LHCN-M2 (cell line): ENCODE results near the gene HIVEP1. TPM values are rescaled to one million over a fixed set of nuclear protein-coding genes. Genes with fewer than 3 reads are reported as not detected.

Source experiments
- DNase-seq: peaks from one replicate; pipeline ENCODE4 v3.0.0-alpha.2; 2012; ENCODE audit warnings: low read depth
- total RNA-seq: library from RNA; depleted of rRNA; stranded (reverse); fragments of >200 nt; gene quantifications from 2 replicates; pipeline ENCODE4 v1.2.3, GENCODE V29; 2014

Gene HIVEP1
- total RNA-seq, 1 experiment from 2014 or later: 8.2 TPM

- DNase-seq: no peak
These were observed 103.4 kb downstream of the HIVEP1 start for GRCh38 chr6:12115492-12115891.

DNA sequence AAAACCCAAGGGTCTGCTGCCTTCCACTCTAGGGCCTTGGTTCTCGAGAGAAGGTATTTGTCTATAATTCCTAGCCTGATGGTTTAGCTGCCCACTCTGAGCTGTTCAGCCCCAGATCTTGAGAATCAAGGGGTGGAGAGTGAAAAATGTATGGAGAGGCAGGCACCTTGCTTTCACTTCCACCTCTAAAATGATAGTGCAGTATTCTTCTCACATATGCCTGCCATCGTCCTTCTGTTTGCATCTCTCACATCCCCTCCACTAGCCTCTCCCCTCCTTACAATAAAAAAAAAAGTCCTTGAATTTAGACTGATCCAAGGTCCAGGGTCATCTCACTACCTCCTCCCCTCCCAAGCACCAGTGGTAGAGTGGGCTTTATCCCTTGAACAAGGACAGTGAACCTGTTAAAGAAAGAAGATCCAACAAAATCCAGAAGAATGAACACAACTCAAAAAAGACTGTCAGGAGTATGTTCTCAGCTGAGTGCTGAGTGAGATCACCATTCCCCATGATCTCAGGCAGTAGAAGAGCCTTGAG lies 104.2 kb downstream of the HIVEP1 start:
- no peak for DNase-seq

- no peak for DNase-seq
These were observed 104.9 kb downstream of the HIVEP1 start for GRCh38 chr6:12116978-12117377.

DNA sequence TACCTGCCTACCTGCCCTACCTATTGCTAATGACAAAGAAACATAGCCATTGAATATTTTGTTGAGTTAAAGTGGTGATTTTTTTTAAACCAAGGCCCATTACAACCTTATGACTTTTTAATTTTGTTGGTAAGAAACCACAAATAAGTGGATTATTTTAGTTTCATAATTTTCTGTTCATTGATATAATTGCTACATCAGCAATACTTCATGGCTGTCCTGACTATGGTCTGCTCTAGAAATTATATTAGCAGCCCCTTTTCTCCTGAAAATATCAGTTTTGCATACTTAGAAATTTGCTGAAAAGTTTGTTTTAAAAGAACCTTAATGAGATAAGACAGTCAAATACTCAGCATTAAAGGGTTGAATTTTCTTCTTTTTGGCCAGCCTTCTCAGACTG lies 106.5 kb downstream of the HIVEP1 start:
- DNase-seq: no peak

DNA sequence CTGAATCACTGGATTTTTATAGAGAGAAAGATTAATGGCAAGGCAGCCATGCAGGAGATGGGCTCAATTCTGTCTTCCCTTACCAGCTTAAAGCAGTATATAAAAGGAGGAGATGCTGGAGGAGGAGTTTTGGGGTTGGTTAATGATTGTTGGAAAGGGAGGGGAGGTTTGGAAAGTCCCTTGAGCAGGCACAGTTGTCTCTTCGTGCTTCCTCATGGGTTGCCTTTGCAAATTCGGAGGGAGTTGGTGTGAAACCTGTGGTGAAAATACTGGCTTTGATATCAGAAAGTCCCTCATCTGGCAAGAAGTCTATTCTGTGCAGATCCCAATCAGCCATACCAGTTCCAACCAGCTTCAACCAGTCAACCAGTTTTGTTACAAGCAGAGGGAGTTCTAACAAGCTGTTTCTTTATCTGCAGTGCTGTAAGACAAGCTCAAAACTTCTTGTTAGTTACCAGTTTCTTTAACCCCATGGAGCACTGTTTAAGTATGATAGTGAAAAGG lies 107.0 kb downstream of the HIVEP1 start:
- DNase-seq: no peak

DNA sequence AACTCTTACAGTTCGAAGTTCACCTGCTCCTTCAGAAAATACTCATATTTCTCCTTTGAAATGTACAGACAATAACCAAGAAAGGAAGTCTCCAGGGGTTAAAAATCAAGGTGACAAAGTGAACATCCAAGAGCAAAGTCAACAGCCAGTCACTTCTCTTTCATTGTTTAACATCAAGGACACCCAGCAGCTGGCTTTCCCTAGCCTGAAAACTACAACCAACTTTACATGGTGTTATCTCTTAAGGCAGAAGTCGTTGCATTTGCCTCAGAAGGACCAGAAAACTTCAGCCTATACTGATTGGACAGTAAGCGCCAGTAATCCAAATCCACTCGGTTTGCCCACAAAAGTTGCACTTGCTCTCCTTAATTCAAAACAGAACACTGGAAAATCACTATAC lies 113.3 kb downstream of the HIVEP1 start:
- no peak for DNase-seq

GRCh38 chr6:12126051-12126450 lies 113.9 kb downstream of the HIVEP1 start:
- no peak for DNase-seq

GRCh38 chr6:12129523-12129922 lies 117.4 kb downstream of the HIVEP1 start:
- DNase-seq: no peak

GRCh38 chr6:12132351-12133222 lies 120.5 kb downstream of the HIVEP1 start:
- DNase-seq: no peak

GRCh38 chr6:12134581-12134980 lies 122.5 kb downstream of the HIVEP1 start:
- peak; percentile 68 for DNase-seq

- DNase-seq: no peak
These were observed 122.9 kb downstream of the HIVEP1 start for GRCh38 chr6:12134991-12135390.

DNA sequence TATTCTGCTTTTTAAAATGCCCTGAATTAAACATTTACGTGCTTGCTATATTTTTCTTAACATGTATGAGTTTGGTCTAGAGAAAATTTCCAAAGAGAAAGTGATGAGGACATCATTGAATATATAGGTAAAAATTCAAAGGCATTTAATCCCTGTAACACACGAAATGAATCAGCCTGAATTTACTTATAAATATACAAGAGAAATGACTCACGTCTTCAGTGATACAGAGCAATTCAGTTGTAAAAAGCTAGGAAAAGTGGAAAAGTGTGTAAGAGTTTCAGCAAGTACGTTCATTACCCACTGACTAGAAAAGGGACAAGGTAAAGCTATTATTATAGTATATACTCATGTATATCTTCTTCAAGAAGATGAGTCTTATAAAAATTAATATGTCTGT lies 124.8 kb downstream of the HIVEP1 start:
- DNase-seq: peak; percentile 22

DNA sequence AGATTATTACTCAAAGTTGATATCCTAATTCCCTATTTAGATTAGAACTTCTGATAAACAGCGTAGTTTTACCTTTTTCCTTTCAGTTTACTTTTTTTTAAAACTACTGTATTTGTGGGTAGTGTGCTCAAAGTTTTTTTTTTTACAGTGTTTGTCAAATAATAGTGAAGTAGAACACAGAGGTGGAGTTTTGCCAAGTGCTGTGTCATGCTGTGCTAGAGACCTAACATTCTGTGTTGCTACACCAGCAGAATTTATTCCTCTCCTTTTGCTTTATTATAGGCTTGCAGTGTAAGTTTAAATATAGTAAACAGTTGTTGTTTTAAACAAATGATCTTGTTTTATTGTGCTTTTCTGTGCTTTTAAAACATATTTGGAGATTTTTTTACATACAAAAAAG lies 125.4 kb downstream of the HIVEP1 start:
- DNase-seq: peak; percentile 79

- peak; percentile 72 for DNase-seq
These were observed 126.3 kb downstream of the HIVEP1 start for GRCh38 chr6:12138381-12138780.

DNA sequence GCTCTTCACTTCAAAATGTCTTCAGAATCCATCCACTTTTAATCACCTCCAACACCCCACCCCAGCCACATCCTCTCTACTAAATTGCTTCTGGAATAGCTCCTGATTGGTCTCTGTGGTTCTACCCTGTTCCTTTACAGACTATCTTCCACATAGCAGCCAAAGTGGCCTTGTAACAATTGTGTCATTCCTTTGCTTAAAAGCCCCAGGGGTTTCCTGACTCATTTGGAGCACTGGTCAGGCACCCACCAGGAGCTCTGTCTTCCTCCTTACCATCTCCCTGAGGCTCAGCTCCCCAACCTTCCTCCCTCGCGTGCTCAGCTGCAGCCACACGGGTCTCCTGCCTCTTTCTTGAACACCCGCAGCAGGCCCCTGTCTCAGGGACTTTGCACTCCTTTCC lies 126.8 kb downstream of the HIVEP1 start:
- no peak for DNase-seq

DNA sequence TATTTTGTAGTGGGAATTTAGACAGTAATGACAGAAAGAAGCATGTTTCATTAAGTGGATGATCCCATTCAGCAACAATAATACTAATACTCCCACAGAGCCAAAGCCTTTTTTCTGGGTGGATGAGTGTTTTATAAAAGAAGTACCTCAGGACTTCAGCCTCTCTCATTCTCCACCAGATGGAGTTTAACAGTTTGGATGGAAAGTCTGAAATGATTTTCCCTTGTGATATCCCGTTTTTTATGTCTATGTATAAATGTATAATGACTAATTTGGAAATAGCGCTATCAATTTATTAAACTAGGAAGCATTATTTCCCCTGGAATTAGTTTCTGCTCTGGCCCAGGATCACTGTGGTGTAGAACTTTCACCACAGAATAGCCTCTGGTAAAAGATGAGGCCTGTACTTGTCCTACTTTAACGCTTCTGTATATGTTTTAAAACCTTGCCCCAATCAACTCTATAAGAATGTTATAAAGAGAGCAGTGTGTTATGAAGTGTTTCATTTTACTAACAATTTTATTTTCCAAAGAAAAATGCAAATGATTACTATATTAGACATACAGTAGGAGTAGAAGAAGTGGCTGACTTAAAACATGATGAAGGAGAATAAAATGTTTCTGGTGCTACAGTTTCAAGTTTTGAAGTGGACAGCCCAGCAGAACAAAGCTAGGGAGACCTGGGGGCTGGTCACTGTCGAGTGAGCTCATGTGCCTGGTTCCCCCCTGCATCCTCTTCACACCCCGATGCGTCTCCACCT lies 135.6 kb downstream of the HIVEP1 start:
- peak; percentile 52 for DNase-seq

DNA sequence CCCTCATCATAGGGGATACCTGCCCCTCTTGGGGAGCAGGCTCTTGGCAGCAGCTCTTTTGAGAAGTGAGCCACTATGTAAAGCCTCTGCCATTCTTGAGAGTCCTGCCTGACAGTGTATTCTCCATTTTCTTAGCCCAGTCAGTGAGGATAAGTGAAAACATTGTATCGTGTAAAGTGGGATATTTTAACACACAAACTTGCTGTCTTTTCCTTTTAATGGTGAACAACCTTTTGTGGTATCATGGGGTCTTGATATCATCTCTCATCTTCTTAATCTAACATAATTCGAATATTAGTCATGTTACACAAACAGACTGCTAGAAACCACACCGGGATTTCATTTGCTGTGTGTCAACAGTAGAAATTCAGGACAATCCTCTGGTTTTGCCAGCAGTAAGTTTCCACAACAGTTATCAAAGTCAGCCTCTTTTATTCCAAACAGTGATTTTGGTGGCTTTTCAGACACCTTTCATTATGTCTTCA lies 136.2 kb downstream of the HIVEP1 start:
- DNase-seq: peak; percentile 84

DNA sequence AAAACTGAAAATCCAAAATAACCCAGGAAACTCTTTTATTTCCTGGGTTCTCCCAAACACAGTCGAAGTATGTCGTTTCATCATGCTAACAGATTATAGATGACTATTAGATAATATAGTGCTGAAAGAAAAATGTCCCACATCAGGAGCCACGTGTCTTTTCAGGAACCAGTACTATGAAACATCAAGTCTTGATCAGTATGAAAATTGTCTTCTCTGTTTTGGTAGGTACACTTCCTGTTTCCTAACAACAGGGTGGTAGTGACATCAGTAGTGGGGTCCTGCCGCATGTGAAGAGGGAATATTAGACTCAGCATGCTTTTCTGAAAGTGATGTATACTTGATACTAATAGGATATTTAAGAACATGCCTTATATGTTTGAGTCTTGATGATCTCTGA lies 136.7 kb downstream of the HIVEP1 start:
- peak; percentile 29 for DNase-seq

- DNase-seq: no peak
These were observed 137.9 kb downstream of the HIVEP1 start for GRCh38 chr6:12149944-12150510.

DNA sequence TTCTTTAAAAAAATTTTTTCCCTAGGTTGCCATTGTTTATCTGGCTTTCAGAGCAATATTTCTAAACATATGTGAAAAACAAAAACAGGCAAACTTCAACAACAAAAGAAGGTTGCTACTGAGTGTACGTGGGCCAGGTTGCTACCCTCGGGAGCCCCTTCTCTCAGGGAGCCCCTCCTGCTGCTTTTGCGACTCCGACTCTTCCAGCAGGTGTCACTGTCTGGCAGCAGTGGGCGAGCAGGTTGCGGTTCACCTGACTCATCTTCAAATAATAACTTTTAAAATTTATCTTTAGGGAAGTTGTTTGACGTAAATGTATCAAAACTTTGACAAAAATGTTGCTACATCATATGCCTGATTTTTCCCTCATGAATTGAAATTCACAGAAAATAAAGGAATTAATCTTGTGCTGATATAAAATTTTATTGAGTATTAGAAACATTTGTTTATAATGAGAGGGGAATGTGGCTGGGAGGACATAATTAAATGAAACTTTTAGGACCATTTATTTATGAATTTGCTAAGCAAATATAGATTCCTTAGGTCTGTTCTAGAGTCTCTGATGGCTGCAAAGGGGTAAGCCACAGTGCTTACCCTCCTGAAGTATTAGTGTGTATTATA lies 138.8 kb downstream of the HIVEP1 start:
- DNase-seq: peak; percentile 35

DNA sequence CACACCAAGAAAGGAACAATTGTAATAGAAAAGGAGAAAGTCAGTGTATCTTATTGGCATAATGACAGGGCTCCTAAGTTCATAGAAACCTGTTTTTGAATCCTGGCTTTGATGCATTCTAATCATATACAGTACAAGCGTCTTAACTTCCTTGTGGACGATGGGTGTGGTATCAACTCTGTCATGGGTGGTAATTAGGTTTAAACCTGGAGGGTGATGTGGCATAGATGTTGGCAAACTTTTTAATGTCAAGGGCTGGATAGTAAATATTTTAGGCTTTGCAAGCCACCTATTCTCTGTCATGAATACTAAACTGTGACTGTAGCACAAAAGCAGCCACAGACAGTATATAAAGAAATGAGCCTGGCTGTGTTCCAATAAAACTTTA lies 139.3 kb downstream of the HIVEP1 start:
- DNase-seq: no peak
